H1 (cell line): ENCODE results near the gene GLRA1. TPM values are rescaled to one million over a fixed set of nuclear protein-coding genes. Genes with fewer than 3 reads are reported as not detected.

ENCODE experiments used
- CTCF ChIA-PET: fragments of 300-600 bp; sonication (Branson Sonifier 250); formaldehyde crosslinking; loops from one replicate; lab custom pipeline; 2021; ENCODE audit not compliant: partially characterized antibody; lab: Charles Lee
- POLR2A ChIA-PET: fragments of 300-600 bp; sonication (Branson Sonifier 250); formaldehyde crosslinking; loops from one replicate; lab custom pipeline; 2021; ENCODE audit warnings: inconsistent platforms; ENCODE audit not compliant: partially characterized antibody; lab: Charles Lee
- DNase-seq, 2 experiments: peaks; one replicate each; pipeline versions ENCODE4 v3.0.0 to v3.0.0-alpha.2; 2010 to 2022; ENCODE audit warnings: low spot score in 2 of 2, low read depth in 1 of 2, mixed read lengths in 1 of 2
- FAIRE-seq: peaks from 2 replicates; lab custom pipeline; 2011; peaks lifted over from hg19 to GRCh38; lab: Jason Lieb, UNC
- H2AFZ ChIP-seq: 2 replicates; pipeline ENCODE4 v1.8.1; 2012; ENCODE audit warnings: low read length, inconsistent platforms
- H2AK5ac ChIP-seq: 2 replicates; pipeline ENCODE4 v1.6.1; 2013; ENCODE audit warnings: low read depth, low read length
- H2BK120ac ChIP-seq: replicated peaks from 2 replicates; pipeline ENCODE3; 2013; ENCODE audit warnings: low read depth, low read length, inconsistent platforms
- H2BK12ac ChIP-seq: 2 replicates; pipeline ENCODE4 v1.6.1; 2013; ENCODE audit warnings: low read depth, low read length
- H2BK15ac ChIP-seq: 2 replicates; pipeline ENCODE4 v1.6.1; 2013; ENCODE audit warnings: low read length
- H2BK20ac ChIP-seq: 2 replicates; pipeline ENCODE4 v1.6.1; 2013; ENCODE audit warnings: low read length
- H2BK5ac ChIP-seq: 2 replicates; pipeline ENCODE4 v1.6.1; 2013; ENCODE audit warnings: low read depth, low read length
- H3K14ac ChIP-seq: 2 replicates; pipeline ENCODE4 v1.6.1; 2013; ENCODE audit warnings: inconsistent platforms; ENCODE audit not compliant: insufficient read length
- H3K18ac ChIP-seq: 2 replicates; pipeline ENCODE4 v1.6.1; 2013; ENCODE audit warnings: low read length; ENCODE audit errors: extremely low read depth
- H3K23ac ChIP-seq: 2 replicates; pipeline ENCODE4 v1.6.1; 2013; ENCODE audit warnings: inconsistent platforms; ENCODE audit not compliant: insufficient read length
- H3K23me2 ChIP-seq: 2 replicates; pipeline ENCODE4 v1.6.1; 2013; ENCODE audit warnings: low read depth, low read length
- H3K27ac ChIP-seq: 2 replicates; pipeline ENCODE4 v1.6.1; 2011; ENCODE audit warnings: low read depth, low read length, inconsistent platforms
- H3K27me3 ChIP-seq, 4 experiments: replicated peaks in 1 of 4; 1 replicate in 1 of 4; 2 replicates in 3 of 4; pipeline versions ENCODE4 v1.6.1 to v1.8.1; 2011 to 2013; ENCODE audit warnings: low read length in 3 of 4, mild to moderate bottlenecking in 3 of 4, inconsistent platforms in 2 of 4, mixed read lengths in 2 of 4, moderate library complexity in 1 of 4; ENCODE audit not compliant: control insufficient read depth in 3 of 4, insufficient read depth in 3 of 4; ENCODE audit errors: extremely low read depth in 1 of 4
- H3K36me3 ChIP-seq, 4 experiments: 2 replicates each; pipeline versions ENCODE4 v1.6.1 to v1.8.1; 2011 to 2013; ENCODE audit warnings: mild to moderate bottlenecking in 4 of 4, low read length in 3 of 4, moderate library complexity in 2 of 4, control low read depth in 1 of 4, inconsistent platforms in 1 of 4; ENCODE audit not compliant: insufficient read depth in 4 of 4, control insufficient read depth in 2 of 4
- H3K4ac ChIP-seq: replicated peaks from 2 replicates; pipeline ENCODE3; 2013; ENCODE audit warnings: low read length, low read depth, mixed read lengths, inconsistent platforms; ENCODE audit not compliant: insufficient read length
- H3K4me1 ChIP-seq, 4 experiments: replicated peaks in 1 of 4; 1 replicate in 1 of 4; 2 replicates in 3 of 4; pipeline versions ENCODE4 v1.6.1 to v1.8.1; 2011 to 2013; ENCODE audit warnings: low read length in 3 of 4, inconsistent platforms in 2 of 4, mixed read lengths in 1 of 4; ENCODE audit not compliant: insufficient read depth in 4 of 4, control insufficient read depth in 3 of 4
- H3K4me2 ChIP-seq, 2 experiments: 2 replicates each; pipeline versions ENCODE4 v1.6.1 to v1.8.1; 2011 to 2013; ENCODE audit warnings: low read depth in 2 of 2, low read length in 2 of 2, control low read depth in 1 of 2, inconsistent platforms in 1 of 2, mild to moderate bottlenecking in 1 of 2; ENCODE audit not compliant: insufficient read depth in 1 of 2
- H3K4me3 ChIP-seq, 4 experiments: fragments of 200-600, 300-600 bp in 1 of 4; sonication (generic), shearing (Covaris generic), sonication (Bioruptor Twin) in 1 of 4; 2 replicates each; pipeline versions ENCODE4 v1.5.1 to v1.8.1; 2011 to 2016; ENCODE audit warnings: low read length in 4 of 4, low read depth in 3 of 4, control low read depth in 2 of 4, inconsistent platforms in 2 of 4, mild to moderate bottlenecking in 2 of 4, mixed read lengths in 1 of 4, moderate library complexity in 1 of 4; ENCODE audit not compliant: insufficient read depth in 2 of 4; ENCODE audit errors: extremely low read depth in 1 of 4
- H3K56ac ChIP-seq: replicated peaks from 2 replicates; pipeline ENCODE3; 2013; ENCODE audit warnings: low read depth, mild to moderate bottlenecking, mixed read lengths, low read length, inconsistent platforms; ENCODE audit not compliant: insufficient read length
- H3K79me1 ChIP-seq: 2 replicates; pipeline ENCODE4 v1.6.1; 2013; ENCODE audit warnings: low read depth, low read length, control low read depth
- H3K79me2 ChIP-seq, 2 experiments: 2 replicates each; pipeline versions ENCODE4 v1.6.1 to v1.8.1; 2012 to 2013; ENCODE audit warnings: low read length in 2 of 2, mild to moderate bottlenecking in 2 of 2, inconsistent platforms in 1 of 2; ENCODE audit not compliant: insufficient read depth in 2 of 2, control insufficient read depth in 1 of 2
- H3K9ac ChIP-seq, 4 experiments: replicated peaks in 1 of 4; 1 replicate in 1 of 4; 2 replicates in 3 of 4; pipeline versions ENCODE4 v1.6.1 to v1.8.1; 2011 to 2013; ENCODE audit warnings: low read depth in 3 of 4, low read length in 3 of 4, control low read depth in 2 of 4, mild to moderate bottlenecking in 2 of 4, moderate library complexity in 2 of 4, inconsistent platforms in 1 of 4; ENCODE audit errors: extremely low read depth in 1 of 4
- H3K9me3 ChIP-seq, 2 experiments: 2 replicates each; pipeline versions ENCODE4 v1.6.1 to v1.8.1; 2012 to 2013; ENCODE audit warnings: mild to moderate bottlenecking in 2 of 2, moderate library complexity in 2 of 2, control low read depth in 1 of 2, inconsistent platforms in 1 of 2, low read depth in 1 of 2, low read length in 1 of 2, mixed read lengths in 1 of 2; ENCODE audit not compliant: insufficient read depth in 2 of 2
- H4K20me1 ChIP-seq, 2 experiments: replicated peaks in 1 of 2; 2 replicates each; pipeline versions ENCODE3 to v1.8.1; 2011 to 2013; ENCODE audit warnings: inconsistent platforms in 2 of 2, low read length in 2 of 2, mild to moderate bottlenecking in 1 of 2; ENCODE audit not compliant: insufficient read depth in 2 of 2, control insufficient read depth in 1 of 2
- H4K5ac ChIP-seq: 2 replicates; pipeline ENCODE4 v1.6.1; 2013; ENCODE audit warnings: low read length, low read depth, mixed read lengths, inconsistent platforms; ENCODE audit not compliant: insufficient read length
- H4K8ac ChIP-seq: 2 replicates; pipeline ENCODE4 v1.8.0; 2013; ENCODE audit warnings: mild to moderate bottlenecking, moderate library complexity, low read length, inconsistent platforms; ENCODE audit not compliant: insufficient read depth; ENCODE audit errors: extremely low read depth
- H4K91ac ChIP-seq: replicated peaks from 2 replicates; pipeline ENCODE3; 2013; ENCODE audit warnings: low read length, mixed read lengths, inconsistent platforms; ENCODE audit not compliant: insufficient read length
- CEBPB ChIP-seq: IDR thresholded peaks from 2 replicates; pipeline ENCODE4 v1.6.1; 2012; ENCODE audit warnings: low read depth, low read length
- EGR1 ChIP-seq: IDR thresholded peaks from 2 replicates; pipeline ENCODE4 v1.6.1; 2011; ENCODE audit warnings: low read depth, low read length, borderline replicate concordance
- JUND ChIP-seq: IDR thresholded peaks from 2 replicates; pipeline ENCODE4 v1.6.1; 2011; ENCODE audit warnings: mild to moderate bottlenecking, improper control_type of control experiment, low read length
- KDM1A ChIP-seq: fragments of 200-600, 300-600 bp; sonication (generic); IDR thresholded peaks from 2 replicates; pipeline ENCODE4 v1.7.1; 2016; ENCODE audit warnings: mild to moderate bottlenecking, low read length, borderline replicate concordance
- KDM5A ChIP-seq: fragments of 200-600 bp; IDR thresholded peaks from 2 replicates; pipeline ENCODE4 v1.7.1; 2012; ENCODE audit warnings: mild to moderate bottlenecking, low read length, inconsistent platforms, mixed read lengths
- NRF1 ChIP-seq: IDR thresholded peaks from 2 replicates; pipeline ENCODE4 v1.6.1; 2011; ENCODE audit warnings: mild to moderate bottlenecking, low read depth, low read length, improper control_type of control experiment
- RFX5 ChIP-seq: IDR thresholded peaks from 2 replicates; pipeline ENCODE4 v1.6.1; 2011; ENCODE audit warnings: low read depth, low read length, improper control_type of control experiment, borderline replicate concordance
- SIX5 ChIP-seq: IDR thresholded peaks from 2 replicates; pipeline ENCODE4 v1.6.1; 2011; ENCODE audit warnings: mild to moderate bottlenecking, low read depth, low read length
- SP2 ChIP-seq: IDR thresholded peaks from 2 replicates; pipeline ENCODE4 v1.6.1; 2012; ENCODE audit warnings: mild to moderate bottlenecking, low read length, inconsistent platforms
- TAF1 ChIP-seq: IDR thresholded peaks from 2 replicates; pipeline ENCODE4 v1.6.1; 2011; ENCODE audit warnings: mild to moderate bottlenecking, low read depth, low read length
- TBP ChIP-seq: IDR thresholded peaks from 2 replicates; pipeline ENCODE4 v1.6.1; 2011; ENCODE audit warnings: low read depth, low read length, improper control_type of control experiment
- ZNF274 ChIP-seq: IDR thresholded peaks from 2 replicates; pipeline ENCODE4 v1.7.0; 2012; ENCODE audit warnings: low read length, borderline replicate concordance; ENCODE audit errors: extremely low read depth
- polyA plus RNA-seq, 7 experiments: library from polyadenylated mRNA; depleted of rRNA in 3 of 7; stranded (reverse) in 5 of 7; unstranded in 2 of 7; fragments of >200 nt in 5 of 7; fragments of 200-250 nt in 2 of 7; gene quantifications; 1 replicate in 5 of 7; 2 replicates in 1 of 7; 4 replicates in 1 of 7; pipeline versions ENCODE4 v1.2.1 to v1.2.3, GENCODE V29; 2011 to 2013; ENCODE audit warnings: missing spikeins in 2 of 7, mixed read lengths in 2 of 7
- total RNA-seq: library from RNA; stranded (reverse); fragmentation: NEBNext Ultra II Directional; extraction: Animal tissue kit (Norgen Biotek cat#: 25700); gene quantifications from 2 replicates; pipeline ENCODE4 v1.2.1, GENCODE V29; 2021
- TF ChIP-seq, protein P1 (sequence below): IDR thresholded peaks from 2 replicates; pipeline ENCODE4 v1.6.1; 2012; ENCODE audit warnings: inconsistent platforms

GLRA1 gene
- total and polyA plus RNA-seq, 2 of the 8 experiments (the other 6 are each of a cell fraction or from before 2014, with no cell fraction given), result not detected

DNA sequence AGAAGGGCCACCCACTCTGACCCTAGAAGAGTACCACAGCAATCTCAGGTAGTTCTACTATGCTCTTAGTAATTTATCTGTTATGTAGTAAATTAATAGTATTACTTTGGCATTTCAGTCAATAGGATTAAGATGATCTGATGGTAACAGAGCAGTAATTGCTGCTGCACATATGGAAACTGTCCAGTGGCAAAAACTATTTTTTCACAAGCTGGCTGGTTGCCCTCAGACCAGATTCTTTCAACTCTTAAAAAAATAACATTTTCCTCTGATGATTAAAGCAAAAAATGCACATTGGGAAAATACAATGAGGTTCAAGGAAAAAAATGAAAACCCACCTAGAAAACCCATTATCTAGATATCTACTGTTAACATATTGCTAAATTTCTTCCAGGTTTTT lies 19.7 kb downstream of the GLRA1 start:
- Histone ChIP-seq H3K14ac (no peak overlapping the region), H4K5ac (no peak overlapping the region), H3K56ac (no peak overlapping the region), H2BK120ac (no peak overlapping the region), H4K20me1 (peaks cover 0 to 7% of the 10 kb centered on the region in 2 experiments), H2BK15ac (no peak overlapping the region), H2BK5ac (no peak overlapping the region), H3K4ac (no peak overlapping the region), H2AK5ac (no peak overlapping the region), H4K91ac (no peak overlapping the region), H3K36me3 (no peaks in the 10 kb centered on the region), H3K9ac (no peak overlapping the region), H3K4me1 (peaks cover 0 to 6% (median 3%) of the 10 kb centered on the region in 4 experiments; a peak in 4 of 7 replicates), H3K4me2 (no peak overlapping the region), H3K27ac (no peak overlapping the region), H3K9me3 (no peaks in the 10 kb centered on the region), H3K23me2 (no peaks in the 10 kb centered on the region; the same call in 1 of the 2 replicates), H3K23ac (no peak overlapping the region), H3K18ac (no peak overlapping the region), H2BK20ac (no peak overlapping the region), H3K79me2 (no peaks in the 10 kb centered on the region), H2BK12ac (no peak overlapping the region), H3K27me3 (peaks cover 50 to 87% (median 75%) of the 10 kb centered on the region in 4 experiments), H4K8ac (no peak overlapping the region), H3K4me3 (no peak overlapping the region), H3K79me1 (no peaks in the 10 kb centered on the region), H2AFZ (no peak overlapping the region)
- TF ChIP-seq JUND, result no peak
- no peak for TF ChIP-seq TAF1
- TF ChIP-seq CEBPB, result no peak
- TF ChIP-seq, protein P1, sequence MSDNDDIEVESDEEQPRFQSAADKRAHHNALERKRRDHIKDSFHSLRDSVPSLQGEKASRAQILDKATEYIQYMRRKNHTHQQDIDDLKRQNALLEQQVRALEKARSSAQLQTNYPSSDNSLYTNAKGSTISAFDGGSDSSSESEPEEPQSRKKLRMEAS, result no peak
- TF ChIP-seq ZNF274, result no peak
- TF ChIP-seq NRF1, result no peak
- TF ChIP-seq SP2, result no peak
- no peak for TF ChIP-seq KDM5A
- TF ChIP-seq SIX5, result no peak
- no peak for TF ChIP-seq RFX5
- TF ChIP-seq KDM1A, result no peak
- TF ChIP-seq TBP, result no peak
- no peak for TF ChIP-seq EGR1
- POLR2A ChIA-PET, result interaction anchor here (0.6 kb wide), 1 partner anchor 230 kb away, joined by 3 read pairs; no protein-coding TSS in a partner anchor
- CTCF ChIA-PET, result interaction anchor here (1.1 to 2.1 kb wide), 6 partner anchors 9 to 365 kb away, joined by 3 to 6 read pairs (median 4); partner anchors contain the start of gene GLRA1
- no peak for DNase-seq
- no peak for FAIRE-seq
